ENCODE data around the gene LANCL2.
"Not testable (repeated sequence)": the region's sequence is repeated elsewhere in the genome, so short reads cannot be mapped to it uniquely, and the experiment has no call there.

LANCL2 gene

GRCh38 chr7:55365205-55365674 lies at the start of gene LANCL2:
Gene LANCL2 (plus strand): TSS chr7:55365337. CDS start chr7:55366026, 689 bp downstream.
- DNase-seq, result no peak

- no peak for DNase-seq
Observed at GRCh38 chr7:55325371-55325792, 39.8 kb upstream of the LANCL2 start.

- no peak for DNase-seq
Observed at GRCh38 chr7:55326081-55326835, 38.9 kb upstream of the LANCL2 start.

- DNase-seq, result no peak
Observed at GRCh38 chr7:55326945-55327626, 38.1 kb upstream of the LANCL2 start.

- no peak for DNase-seq
Observed at GRCh38 chr7:55335151-55335550, 30.0 kb upstream of the LANCL2 start.

- no peak for DNase-seq
Observed at GRCh38 chr7:55335786-55336185, 29.4 kb upstream of the LANCL2 start.

- DNase-seq, result no peak
Observed at GRCh38 chr7:55336540-55336939, 28.6 kb upstream of the LANCL2 start.

GRCh38 chr7:55339033-55340000 lies 25.8 kb upstream of the LANCL2 start:
- no peak for DNase-seq

- DNase-seq, result no peak
Observed at GRCh38 chr7:55342216-55342871, 22.8 kb upstream of the LANCL2 start.

- DNase-seq, result no peak
Observed at GRCh38 chr7:55343002-55343781, 21.9 kb upstream of the LANCL2 start.

GRCh38 chr7:55343860-55344606 lies 21.1 kb upstream of the LANCL2 start:
- DNase-seq, result no peak

GRCh38 chr7:55344840-55345239 lies 20.3 kb upstream of the LANCL2 start:
- DNase-seq, result no peak

GRCh38 chr7:55345292-55345691 lies 19.8 kb upstream of the LANCL2 start:
- no peak for DNase-seq

GRCh38 chr7:55348502-55348901 lies 16.6 kb upstream of the LANCL2 start:
- DNase-seq, result no peak

GRCh38 chr7:55349121-55349520 lies 16.0 kb upstream of the LANCL2 start:
- DNase-seq, result no peak

GRCh38 chr7:55350281-55350680 lies 14.9 kb upstream of the LANCL2 start:
- no peak for DNase-seq

- no peak for DNase-seq
Observed at GRCh38 chr7:55351263-55351662, 13.9 kb upstream of the LANCL2 start.

- DNase-seq, result not testable (repeated sequence)
Observed at GRCh38 chr7:55352947-55353273, 12.2 kb upstream of the LANCL2 start.

GRCh38 chr7:55360486-55360885 lies 4.7 kb upstream of the LANCL2 start:
- DNase-seq, result no peak

GRCh38 chr7:55361560-55361959 lies 3.6 kb upstream of the LANCL2 start:
- DNase-seq, result no peak

- no peak for DNase-seq
Observed at GRCh38 chr7:55362927-55363326, 2.2 kb upstream of the LANCL2 start.
